ENCODE measurements around the gene CEP131.

The CEP131 gene

GRCh38 chr17:81160747-81161453 lies 61.9 kb downstream of the CEP131 start:
- in situ Hi-C loops (cut with MboI; ENCODE audit: low pct_unique_long_range_greater_than_20kb, low sequenced_read_pairs, unreplicated experiment): no loop called here
- TF ChIP-seq, protein P1, sequence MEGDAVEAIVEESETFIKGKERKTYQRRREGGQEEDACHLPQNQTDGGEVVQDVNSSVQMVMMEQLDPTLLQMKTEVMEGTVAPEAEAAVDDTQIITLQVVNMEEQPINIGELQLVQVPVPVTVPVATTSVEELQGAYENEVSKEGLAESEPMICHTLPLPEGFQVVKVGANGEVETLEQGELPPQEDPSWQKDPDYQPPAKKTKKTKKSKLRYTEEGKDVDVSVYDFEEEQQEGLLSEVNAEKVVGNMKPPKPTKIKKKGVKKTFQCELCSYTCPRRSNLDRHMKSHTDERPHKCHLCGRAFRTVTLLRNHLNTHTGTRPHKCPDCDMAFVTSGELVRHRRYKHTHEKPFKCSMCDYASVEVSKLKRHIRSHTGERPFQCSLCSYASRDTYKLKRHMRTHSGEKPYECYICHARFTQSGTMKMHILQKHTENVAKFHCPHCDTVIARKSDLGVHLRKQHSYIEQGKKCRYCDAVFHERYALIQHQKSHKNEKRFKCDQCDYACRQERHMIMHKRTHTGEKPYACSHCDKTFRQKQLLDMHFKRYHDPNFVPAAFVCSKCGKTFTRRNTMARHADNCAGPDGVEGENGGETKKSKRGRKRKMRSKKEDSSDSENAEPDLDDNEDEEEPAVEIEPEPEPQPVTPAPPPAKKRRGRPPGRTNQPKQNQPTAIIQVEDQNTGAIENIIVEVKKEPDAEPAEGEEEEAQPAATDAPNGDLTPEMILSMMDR (IDR thresholded peaks at IDR 0.05; ENCODE audit: extremely low read depth, insufficient read depth, missing control alignments): no peak
- no peak for DNase-seq (ENCODE audit: low spot score)

DNA sequence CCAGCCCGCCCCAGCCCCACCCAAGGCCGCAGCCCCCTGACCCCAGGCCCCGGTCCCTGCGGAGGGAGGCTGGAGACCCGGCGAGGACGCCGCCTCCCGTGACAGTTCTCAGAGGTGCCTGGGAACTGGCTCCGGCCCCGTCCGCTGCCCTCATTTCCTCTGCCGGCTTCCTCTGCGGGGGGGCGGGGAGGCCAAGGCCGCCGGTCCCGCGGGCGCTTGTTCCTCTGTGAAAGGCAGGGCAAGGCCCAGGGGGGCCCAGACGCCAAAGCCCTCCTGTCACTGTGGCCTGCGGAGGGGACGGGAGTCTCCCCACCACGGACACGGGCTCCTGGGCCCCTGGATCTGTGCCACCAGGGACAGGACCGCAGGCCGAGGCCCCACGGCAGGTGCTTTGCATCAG lies 62.5 kb downstream of the CEP131 start:
- in situ Hi-C loops (cut with MboI; ENCODE audit: low pct_unique_long_range_greater_than_20kb, low sequenced_read_pairs, unreplicated experiment): no loop called here
- DNase-seq (ENCODE audit: low spot score): no peak
- TF ChIP-seq, protein P1 (IDR thresholded peaks at IDR 0.05; ENCODE audit: extremely low read depth, insufficient read depth, missing control alignments): no peak

DNA sequence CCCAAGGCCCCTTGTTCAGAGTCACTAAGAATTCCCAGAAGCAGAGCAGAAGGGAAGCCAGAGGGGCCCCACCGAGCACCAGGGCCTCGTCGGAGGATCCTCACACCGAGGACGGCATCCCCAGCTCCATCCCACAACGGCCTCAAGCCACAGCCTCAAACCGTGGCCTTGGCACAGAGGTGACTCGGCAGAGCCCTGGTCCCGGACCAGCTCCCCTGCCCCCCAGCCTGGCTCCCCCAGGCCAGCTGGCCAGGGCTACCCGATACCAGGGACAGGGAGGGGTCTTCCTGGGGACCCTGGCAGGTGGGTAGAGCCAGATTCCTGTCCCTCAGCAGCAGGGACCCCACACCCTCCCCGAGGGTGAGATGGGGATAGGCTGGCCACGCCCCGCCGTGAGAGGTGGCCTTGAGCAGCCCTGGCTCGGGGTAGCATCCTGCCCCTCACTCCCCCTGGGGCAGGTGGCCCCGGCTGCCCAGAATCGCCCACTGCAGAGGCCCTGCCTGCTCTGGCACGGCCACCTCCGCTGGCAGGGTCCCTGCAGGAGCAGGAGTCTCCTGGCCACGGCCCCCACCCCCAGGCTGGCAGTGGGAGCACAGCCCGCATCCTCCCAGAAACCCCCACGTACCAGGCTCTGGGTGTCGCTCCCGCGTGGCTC lies 63.0 kb downstream of the CEP131 start:
- TF ChIP-seq, protein P1 (IDR thresholded peaks at IDR 0.05; ENCODE audit: extremely low read depth, insufficient read depth, missing control alignments): no peak
- DNase-seq (ENCODE audit: low spot score): no peak
- in situ Hi-C loops (cut with MboI; ENCODE audit: low pct_unique_long_range_greater_than_20kb, low sequenced_read_pairs, unreplicated experiment): no loop called here

GRCh38 chr17:81158688-81159590 lies 63.8 kb downstream of the CEP131 start:
- no peak for DNase-seq (ENCODE audit: low spot score)
- in situ Hi-C loops (cut with MboI; ENCODE audit: low pct_unique_long_range_greater_than_20kb, low sequenced_read_pairs, unreplicated experiment): no loop called here
- TF ChIP-seq, protein P1 (IDR thresholded peaks at IDR 0.05; ENCODE audit: extremely low read depth, insufficient read depth, missing control alignments): no peak

GRCh38 chr17:81157848-81158687 lies 64.7 kb downstream of the CEP131 start:
- DNase-seq (ENCODE audit: low spot score): no peak
- in situ Hi-C loops (cut with MboI; ENCODE audit: low pct_unique_long_range_greater_than_20kb, low sequenced_read_pairs, unreplicated experiment): no loop called here

More at GRCh38 chr17:81157848-81158687, 64.7 kb downstream of the CEP131 start:
- TF ChIP-seq, protein P1 (IDR thresholded peaks at IDR 0.05; ENCODE audit: extremely low read depth, insufficient read depth, missing control alignments): no peak

All from GM13977 (cell line).